Right atrium auricular region (tissue), 2 donors: Measurements from ENCODE around the gene RNFT2. TPM values are rescaled to one million over a fixed set of nuclear protein-coding genes. Genes with fewer than 3 reads are reported as not detected.

ENCODE experiments used
- DNase-seq: peaks from one replicate; pipeline ENCODE4 v3.0.0-alpha.2; 2019; ENCODE audit warnings: low spot score
- H3K27ac ChIP-seq, 2 donors: fragments of 200-600 bp; sonication (generic); 1 replicate in 1 of 2; 2 replicates in 1 of 2; pipeline ENCODE4 v1.5.1; 2016 to 2019
- H3K27me3 ChIP-seq, 2 donors: fragments of 200-600 bp; sonication (generic); one replicate each; pipeline versions ENCODE4 v1.5.1 to v1.6.0; 2017 to 2019
- H3K36me3 ChIP-seq: fragments of 200-600 bp; sonication (generic); one replicate; pipeline ENCODE4 v1.5.1; 2016
- H3K4me1 ChIP-seq, 2 donors: fragments of 200-600 bp; sonication (generic); one replicate each; pipeline versions ENCODE4 v1.5.1 to v1.6.0; 2017 to 2019
- H3K4me3 ChIP-seq, 2 donors: fragments of 200-600 bp; sonication (generic); 1 replicate in 1 of 2; 2 replicates in 1 of 2; pipeline ENCODE4 v1.5.1; 2017 to 2019; ENCODE audit warnings: mild to moderate bottlenecking in 1 of 2, moderate library complexity in 1 of 2
- H3K9me3 ChIP-seq, 2 donors: fragments of 200-600 bp; sonication (generic); one replicate each; pipeline ENCODE4 v1.5.1; 2019
- CTCF ChIP-seq, 2 donors: fragments of 200-600 bp; sonication (generic); IDR thresholded peaks; one replicate each; pipeline ENCODE4 v1.5.1; 2019; ENCODE audit warnings: antibody characterized with exemption in 2 of 2
- total RNA-seq, 2 donors: library from RNA; depleted of rRNA; stranded (reverse); fragments of >200 nt; gene quantifications; one replicate each; pipeline ENCODE4 v1.1.0, GENCODE V29; 2016

Gene RNFT2
- total RNA-seq, 2 donors from 2014 or later = 0.89 to 1.1 TPM

GRCh38 chr12:116860263-116860662 lies 122.1 kb downstream of the RNFT2 start:
- Histone ChIP-seq H3K4me1 (peaks cover 0 to 12% of the 10 kb centered on the region in 2 donors), H3K27ac (no peak overlapping the region), H3K4me3 (no peak overlapping the region), H3K27me3 (no peaks in the 10 kb centered on the region), H3K9me3 (no peaks in the 10 kb centered on the region), H3K36me3 (no peaks in the 10 kb centered on the region)
- no peak for TF ChIP-seq CTCF (IDR thresholded peaks at IDR 0.05)
- DNase-seq = no peak

DNA sequence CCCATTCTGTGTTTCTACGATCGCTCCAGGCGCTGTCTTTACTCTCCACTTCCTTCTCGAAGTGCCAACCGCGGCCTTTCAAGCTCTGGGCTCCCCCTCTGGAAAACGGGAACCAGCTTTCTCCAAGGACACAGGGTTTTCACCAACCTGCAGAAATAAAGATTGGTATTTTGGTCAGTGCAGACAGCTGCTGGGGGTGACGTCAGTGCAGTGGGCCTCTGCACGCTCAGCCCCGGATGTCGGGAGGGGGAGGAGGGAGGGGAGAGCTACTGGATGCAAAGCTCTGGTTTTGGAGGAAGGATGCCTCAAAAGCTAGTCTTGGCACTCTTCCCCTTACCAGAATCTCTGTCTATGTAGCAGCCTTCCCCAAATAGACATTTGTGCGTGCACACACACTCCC lies 123.2 kb downstream of the RNFT2 start:
- H3K36me3 ChIP-seq = no peaks in the 10 kb centered on the region
- H3K27me3 ChIP-seq = no peaks in the 10 kb centered on the region
- H3K4me1 ChIP-seq = peaks cover 0 to 12% of the 10 kb centered on the region in 2 donors
- H3K4me3 ChIP-seq = peak overlapping the region in 1 of 2 donors; percentile 6
- no peak overlapping the region for H3K27ac ChIP-seq
- DNase-seq = no peak
- TF ChIP-seq CTCF (IDR thresholded peaks at IDR 0.05) = no peak
- no peaks in the 10 kb centered on the region for H3K9me3 ChIP-seq

DNA sequence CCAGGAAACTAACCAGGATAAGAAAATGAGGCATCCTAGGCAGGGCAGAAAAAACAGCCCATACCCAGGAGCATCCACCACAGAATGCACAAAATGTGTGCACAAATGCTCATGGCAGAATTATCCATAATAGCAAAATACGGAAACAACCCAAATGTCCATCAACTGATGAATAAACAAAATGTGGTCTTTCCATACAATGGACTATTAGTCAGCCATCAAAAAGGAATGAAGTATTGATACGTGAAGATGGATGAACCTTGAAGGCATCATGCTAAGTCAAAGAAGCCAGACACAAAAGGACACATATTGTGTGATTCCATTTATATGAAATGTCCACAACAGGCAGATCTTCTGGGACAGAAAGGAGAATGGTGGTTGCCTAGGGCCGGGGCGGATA lies 124.1 kb downstream of the RNFT2 start:
- Histone ChIP-seq H3K36me3 (no peaks in the 10 kb centered on the region), H3K9me3 (no peaks in the 10 kb centered on the region), H3K4me3 (no peak overlapping the region), H3K27ac (no peak overlapping the region), H3K4me1 (peaks cover 0 to 12% of the 10 kb centered on the region in 2 donors), H3K27me3 (no peaks in the 10 kb centered on the region)
- no peak for TF ChIP-seq CTCF (IDR thresholded peaks at IDR 0.05)
- DNase-seq = no peak

- peaks cover 0 to 12% of the 10 kb centered on the region in 2 donors for H3K4me1 ChIP-seq
- no peaks in the 10 kb centered on the region for H3K9me3 ChIP-seq
- TF ChIP-seq CTCF (IDR thresholded peaks at IDR 0.05) = peak in 1 of 2 donors; percentile 30
- no peak overlapping the region for H3K4me3 ChIP-seq
- no peak for DNase-seq
- no peaks in the 10 kb centered on the region for H3K36me3 ChIP-seq
- no peak overlapping the region for H3K27ac ChIP-seq
- no peaks in the 10 kb centered on the region for H3K27me3 ChIP-seq
These were observed 125.2 kb downstream of the RNFT2 start for GRCh38 chr12:116863275-116863767.

DNA sequence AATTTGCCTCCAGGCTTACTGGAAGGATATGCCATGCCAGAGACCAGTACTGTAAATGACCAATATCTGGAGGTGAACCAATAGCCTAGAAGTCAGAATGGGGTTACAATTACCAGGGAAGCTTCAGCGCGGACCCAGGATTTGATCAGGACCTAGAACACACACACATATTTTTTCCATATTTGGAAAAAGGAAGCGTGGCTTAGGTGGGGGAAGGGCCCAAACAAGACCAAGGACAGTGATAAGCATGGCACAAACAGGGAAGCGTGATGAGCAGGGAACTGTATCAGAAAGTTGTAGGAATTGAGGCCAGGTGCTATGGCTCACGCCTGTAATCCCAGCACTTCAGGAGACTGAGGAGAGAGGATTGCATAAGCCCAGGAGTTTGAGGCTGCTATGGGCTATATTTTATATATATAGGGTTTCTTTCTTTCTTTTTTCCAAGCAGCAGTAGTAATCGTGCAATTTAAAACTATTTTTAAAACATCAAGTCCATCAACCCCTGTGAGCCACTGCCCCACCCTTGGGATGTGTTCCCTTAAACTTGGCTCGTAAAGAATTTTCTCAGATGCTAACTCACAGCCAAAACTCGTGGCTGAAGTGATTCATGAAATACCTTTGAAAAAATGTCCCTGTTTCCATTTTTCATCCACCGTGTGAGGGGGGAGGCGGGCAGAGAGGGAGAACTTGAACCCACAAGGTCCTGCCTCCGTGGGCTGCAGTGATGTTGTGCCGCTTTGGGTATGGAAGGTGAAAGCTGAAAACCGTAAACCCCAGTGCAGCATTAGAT lies 126.5 kb downstream of the RNFT2 start:
- TF ChIP-seq CTCF (IDR thresholded peaks at IDR 0.05) = no peak
- H3K4me1 ChIP-seq = peaks cover 0 to 12% of the 10 kb centered on the region in 2 donors
- no peak overlapping the region for H3K4me3 ChIP-seq
- H3K27ac ChIP-seq = no peak overlapping the region
- H3K27me3 ChIP-seq = no peaks in the 10 kb centered on the region
- no peaks in the 10 kb centered on the region for H3K36me3 ChIP-seq
- no peak for DNase-seq
- no peaks in the 10 kb centered on the region for H3K9me3 ChIP-seq
